Testis (tissue), 3 donors: ENCODE results near the gene PILRA. TPM values are rescaled to one million over a fixed set of nuclear protein-coding genes. Genes with fewer than 3 reads are reported as not detected.
"Not testable (repeated sequence)": the region's sequence is repeated elsewhere in the genome, so short reads cannot be mapped to it uniquely, and the experiment has no call there.

ENCODE experiments used
- DNase-seq: peaks from one replicate; pipeline ENCODE4 v3.0.0-alpha.2; 2019
- H3K27ac ChIP-seq, 2 donors: fragments of 200-600 bp; sonication (generic); one replicate each; pipeline ENCODE4 v1.5.1; 2019
- H3K27me3 ChIP-seq: fragments of 200-600 bp; sonication (generic); one replicate; pipeline ENCODE4 v1.5.1; 2019
- H3K36me3 ChIP-seq: fragments of 200-600 bp; sonication (generic); one replicate; pipeline ENCODE4 v1.5.1; 2017; ENCODE audit warnings: low read depth; ENCODE audit errors: missing control alignments
- H3K4me1 ChIP-seq: fragments of 200-600 bp; sonication (generic); one replicate; pipeline ENCODE4 v1.5.1; 2019
- H3K4me3 ChIP-seq, 2 donors: fragments of 200-600 bp; sonication (generic); one replicate each; pipeline ENCODE4 v1.5.1; 2017 to 2019
- H3K9me3 ChIP-seq: fragments of 200-600 bp; sonication (generic); one replicate; pipeline ENCODE4 v1.5.1; 2017
- CTCF ChIP-seq, 3 experiments: fragments of 450-650 bp in 2 of 3; fragments of 200-600 bp in 1 of 3; sonication (generic) in 1 of 3; IDR thresholded peaks; one replicate each; pipeline ENCODE4 v1.5.1; 2016 to 2019; ENCODE audit warnings: antibody characterized with exemption in 3 of 3, mild to moderate bottlenecking in 2 of 3, moderate library complexity in 1 of 3
- POLR2A ChIP-seq: fragments of 450-650 bp; IDR thresholded peaks from one replicate; pipeline ENCODE4 v1.6.1; 2017; ENCODE audit warnings: antibody characterized with exemption, mild to moderate bottlenecking, moderate library complexity
- WGBS, 2 donors: methylation state at CpG; one replicate each; pipeline ENCODE4 v1.1.5; 2018; 5-methylcytosine and 5-hydroxymethylcytosine counted together
- intact Hi-C: fragments of 100-400 bp; cut with DNase I; formaldehyde crosslinking; loops from one replicate; pipeline ENCODE4 v1.15.1; 2023; ENCODE audit warnings: low total_unique reads
- polyA plus RNA-seq: library from polyadenylated mRNA; stranded (reverse); fragments of 350-450 nt; fragmentation: Illumina TruSeq; extraction: RNeasy Lipid Tissue Mini Kit (QIAGEN cat#74804); gene quantifications from one replicate; pipeline ENCODE4 v1.2.3, GENCODE V29; 2014; ENCODE audit warnings: low read depth, low replicate concordance; ENCODE audit not compliant: insufficient read depth
- total RNA-seq, 2 donors: library from RNA; depleted of rRNA; stranded (reverse); fragments of >200 nt; gene quantifications; one replicate each; pipeline ENCODE4 v1.2.3, GENCODE V29; 2016

Gene PILRA
- total and polyA plus RNA-seq, 3 donors from 2014 or later, result 12.0 to 18.0 (median 16.3) TPM

- no peaks in the 10 kb centered on the region for H3K4me1 ChIP-seq
- WGBS, 2 donors, result 89 to 96% methylated on average over 3 of the region's 3 CpGs
- H3K27ac ChIP-seq, result no peak overlapping the region
- H3K9me3 ChIP-seq, result no peaks in the 10 kb centered on the region
- intact Hi-C loops, result no loop called here
- TF ChIP-seq CTCF (IDR thresholded peaks at IDR 0.05), result no peak
- TF ChIP-seq POLR2A, result no peak
- H3K27me3 ChIP-seq, result no peaks in the 10 kb centered on the region
- DNase-seq, result no peak
- no peaks in the 10 kb centered on the region for H3K36me3 ChIP-seq
- H3K4me3 ChIP-seq, result no peak overlapping the region
These were observed 13.0 kb upstream of the PILRA start for GRCh38 chr7:100360135-100360854.

GRCh38 chr7:100363098-100363497 is 10.2 kb upstream of the PILRA start:
- Histone ChIP-seq H3K4me3 (no peak overlapping the region), H3K4me1 (no peaks in the 10 kb centered on the region), H3K27ac (no peak overlapping the region), H3K9me3 (no peaks in the 10 kb centered on the region), H3K27me3 (no peaks in the 10 kb centered on the region), H3K36me3 (no peaks in the 10 kb centered on the region)
- no peak for DNase-seq
- no peak for TF ChIP-seq CTCF (IDR thresholded peaks at IDR 0.05)
- TF ChIP-seq POLR2A, result no peak
- intact Hi-C loops, result no loop called here

- H3K4me1 ChIP-seq, H3K27me3 ChIP-seq, intact Hi-C loops, H3K36me3 ChIP-seq, H3K4me3 ChIP-seq, H3K27ac ChIP-seq, DNase-seq, H3K9me3 ChIP-seq: not testable (repeated sequence)
- WGBS, 2 donors, result 95 to 96% methylated on average over 7 of the region's 7 CpGs
These were observed 9.5 kb upstream of the PILRA start for GRCh38 chr7:100363797-100364196.

GRCh38 chr7:100364480-100364879 is 8.8 kb upstream of the PILRA start:
- 87 to 93% methylated on average over 6 of the region's 6 CpGs for WGBS, 2 donors
- Histone ChIP-seq H3K4me1 (no peaks in the 10 kb centered on the region), H3K27me3 (no peaks in the 10 kb centered on the region), H3K27ac (no peak overlapping the region), H3K36me3 (no peaks in the 10 kb centered on the region), H3K9me3 (no peaks in the 10 kb centered on the region), H3K4me3 (no peak overlapping the region)
- DNase-seq, result no peak
- intact Hi-C loops, result no loop called here
- TF ChIP-seq CTCF (IDR thresholded peaks at IDR 0.05) (no peak), POLR2A (no peak)

GRCh38 chr7:100365998-100366367 is 7.3 kb upstream of the PILRA start:
- not testable (repeated sequence) for H3K27ac ChIP-seq, H3K4me1 ChIP-seq

More at GRCh38 chr7:100365998-100366367, 7.3 kb upstream of the PILRA start:
- H3K36me3 ChIP-seq, H3K27me3 ChIP-seq, H3K4me3 ChIP-seq, H3K9me3 ChIP-seq, intact Hi-C loops, DNase-seq: not testable (repeated sequence)
- WGBS, 2 donors, result 95% methylated on average over 7 of the region's 7 CpGs
